ENCODE results near the gene SLC4A8.

GRCh38 chr12:51475543-51475942 is 50.9 kb downstream of the SLC4A8 start:
- no peak for TF ChIP-seq CTCF (IDR thresholded peaks at IDR 0.05)
- no peak for TF ChIP-seq POLR2AphosphoS5 (IDR thresholded peaks at IDR 0.05)
- TF ChIP-seq POLR2A (IDR thresholded peaks at IDR 0.05; ENCODE audit: low read depth), result no peak
